ENCODE data around the gene TBC1D13. TPM values are rescaled to one million over a fixed set of nuclear protein-coding genes. Genes with fewer than 3 reads are reported as not detected.

Gene TBC1D13
- total and polyA plus RNA-seq, 9 of the 15 experiments (the other 6 are each of a cell fraction or from before 2014, with no cell fraction given), result 2.3 to 28.7 (median 11.4) TPM

DNA sequence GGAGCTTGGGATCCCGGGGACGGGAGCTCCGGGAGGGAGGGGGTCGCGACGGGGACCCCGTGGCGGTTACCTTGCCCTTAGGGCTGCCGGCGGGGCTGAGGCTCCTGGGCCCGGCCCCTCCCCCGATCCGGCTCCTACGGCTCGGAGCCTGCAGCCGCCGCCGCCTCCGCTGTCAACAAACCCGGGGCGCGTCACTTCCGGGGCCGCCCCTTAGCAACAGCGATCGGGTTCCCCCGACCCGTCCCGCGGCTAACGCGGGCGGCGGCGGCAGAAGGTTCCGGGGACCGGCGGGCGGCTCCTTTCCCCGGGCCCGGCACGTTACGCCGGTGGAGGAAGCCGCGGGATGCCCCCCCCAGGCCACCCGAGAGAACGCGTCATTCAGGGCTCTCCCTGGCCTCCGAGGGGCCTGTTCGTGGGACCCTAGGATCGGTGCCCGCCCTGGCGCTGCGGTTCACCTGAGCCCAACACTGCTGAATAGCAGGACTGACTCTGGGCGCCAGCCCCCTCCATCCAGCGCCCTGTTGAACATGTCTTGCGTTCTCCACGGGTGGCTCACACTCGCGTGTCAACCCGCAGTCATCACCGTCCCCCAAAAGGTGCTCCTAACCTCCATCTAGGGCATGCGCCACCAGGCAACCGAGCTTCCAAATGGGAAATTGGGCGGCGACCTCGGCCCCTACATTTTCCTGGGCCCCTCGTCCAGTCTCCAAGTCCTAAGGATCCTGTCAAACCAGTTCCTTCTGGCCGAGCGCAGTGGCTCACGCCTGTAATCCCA, 15.1 kb upstream of the TBC1D13 start, which contains the start of gene ZER1 (continued):
- TF ChIP-seq, protein P1, sequence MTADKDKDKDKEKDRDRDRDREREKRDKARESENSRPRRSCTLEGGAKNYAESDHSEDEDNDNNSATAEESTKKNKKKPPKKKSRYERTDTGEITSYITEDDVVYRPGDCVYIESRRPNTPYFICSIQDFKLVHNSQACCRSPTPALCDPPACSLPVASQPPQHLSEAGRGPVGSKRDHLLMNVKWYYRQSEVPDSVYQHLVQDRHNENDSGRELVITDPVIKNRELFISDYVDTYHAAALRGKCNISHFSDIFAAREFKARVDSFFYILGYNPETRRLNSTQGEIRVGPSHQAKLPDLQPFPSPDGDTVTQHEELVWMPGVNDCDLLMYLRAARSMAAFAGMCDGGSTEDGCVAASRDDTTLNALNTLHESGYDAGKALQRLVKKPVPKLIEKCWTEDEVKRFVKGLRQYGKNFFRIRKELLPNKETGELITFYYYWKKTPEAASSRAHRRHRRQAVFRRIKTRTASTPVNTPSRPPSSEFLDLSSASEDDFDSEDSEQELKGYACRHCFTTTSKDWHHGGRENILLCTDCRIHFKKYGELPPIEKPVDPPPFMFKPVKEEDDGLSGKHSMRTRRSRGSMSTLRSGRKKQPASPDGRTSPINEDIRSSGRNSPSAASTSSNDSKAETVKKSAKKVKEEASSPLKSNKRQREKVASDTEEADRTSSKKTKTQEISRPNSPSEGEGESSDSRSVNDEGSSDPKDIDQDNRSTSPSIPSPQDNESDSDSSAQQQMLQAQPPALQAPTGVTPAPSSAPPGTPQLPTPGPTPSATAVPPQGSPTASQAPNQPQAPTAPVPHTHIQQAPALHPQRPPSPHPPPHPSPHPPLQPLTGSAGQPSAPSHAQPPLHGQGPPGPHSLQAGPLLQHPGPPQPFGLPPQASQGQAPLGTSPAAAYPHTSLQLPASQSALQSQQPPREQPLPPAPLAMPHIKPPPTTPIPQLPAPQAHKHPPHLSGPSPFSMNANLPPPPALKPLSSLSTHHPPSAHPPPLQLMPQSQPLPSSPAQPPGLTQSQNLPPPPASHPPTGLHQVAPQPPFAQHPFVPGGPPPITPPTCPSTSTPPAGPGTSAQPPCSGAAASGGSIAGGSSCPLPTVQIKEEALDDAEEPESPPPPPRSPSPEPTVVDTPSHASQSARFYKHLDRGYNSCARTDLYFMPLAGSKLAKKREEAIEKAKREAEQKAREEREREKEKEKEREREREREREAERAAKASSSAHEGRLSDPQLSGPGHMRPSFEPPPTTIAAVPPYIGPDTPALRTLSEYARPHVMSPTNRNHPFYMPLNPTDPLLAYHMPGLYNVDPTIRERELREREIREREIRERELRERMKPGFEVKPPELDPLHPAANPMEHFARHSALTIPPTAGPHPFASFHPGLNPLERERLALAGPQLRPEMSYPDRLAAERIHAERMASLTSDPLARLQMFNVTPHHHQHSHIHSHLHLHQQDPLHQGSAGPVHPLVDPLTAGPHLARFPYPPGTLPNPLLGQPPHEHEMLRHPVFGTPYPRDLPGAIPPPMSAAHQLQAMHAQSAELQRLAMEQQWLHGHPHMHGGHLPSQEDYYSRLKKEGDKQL (CRISPR knock-in tag; IDR thresholded peaks at IDR 0.05; ENCODE audit: borderline replicate concordance), result no peak; the same call in 1 of the 2 replicates
- TF ChIP-seq THAP7 (CRISPR knock-in tag; IDR thresholded peaks at IDR 0.05), result 0 out of 2 replicates have a peak, but pooled peaks have one; percentile 57
- peak; percentile 33; the same call in 1 of the 2 replicates for TF ChIP-seq ZBTB7A (IDR thresholded peaks at IDR 0.05; ENCODE audit: borderline replicate concordance, control insufficient read depth, low read depth, low read length)
- peak; percentile 66 for TF ChIP-seq ZNF384 (IDR thresholded peaks at IDR 0.05; ENCODE audit: low read depth, low read length)
- no peak for TF ChIP-seq GATAD2A (IDR thresholded peaks at IDR 0.05)
- no peak for TF ChIP-seq HSF4 (CRISPR knock-in tag; IDR thresholded peaks at IDR 0.05; ENCODE audit: borderline replicate concordance)
- TF ChIP-seq POLR2H (tag; IDR thresholded peaks at IDR 0.05; ENCODE audit: low read depth), result no peak
- TF ChIP-seq MGA (IDR thresholded peaks at IDR 0.05), result no peak; the same call in none of the 2 replicates
- no peak for TF ChIP-seq BRD9 (IDR thresholded peaks at IDR 0.05; ENCODE audit: low read depth, partially characterized antibody)
